ENCODE results near the gene MRPL58. TPM values are rescaled to one million over a fixed set of nuclear protein-coding genes. Genes with fewer than 3 reads are reported as not detected.

Gene MRPL58
- total RNA-seq, 1 experiment from 2014 or later = 41.9 TPM

DNA sequence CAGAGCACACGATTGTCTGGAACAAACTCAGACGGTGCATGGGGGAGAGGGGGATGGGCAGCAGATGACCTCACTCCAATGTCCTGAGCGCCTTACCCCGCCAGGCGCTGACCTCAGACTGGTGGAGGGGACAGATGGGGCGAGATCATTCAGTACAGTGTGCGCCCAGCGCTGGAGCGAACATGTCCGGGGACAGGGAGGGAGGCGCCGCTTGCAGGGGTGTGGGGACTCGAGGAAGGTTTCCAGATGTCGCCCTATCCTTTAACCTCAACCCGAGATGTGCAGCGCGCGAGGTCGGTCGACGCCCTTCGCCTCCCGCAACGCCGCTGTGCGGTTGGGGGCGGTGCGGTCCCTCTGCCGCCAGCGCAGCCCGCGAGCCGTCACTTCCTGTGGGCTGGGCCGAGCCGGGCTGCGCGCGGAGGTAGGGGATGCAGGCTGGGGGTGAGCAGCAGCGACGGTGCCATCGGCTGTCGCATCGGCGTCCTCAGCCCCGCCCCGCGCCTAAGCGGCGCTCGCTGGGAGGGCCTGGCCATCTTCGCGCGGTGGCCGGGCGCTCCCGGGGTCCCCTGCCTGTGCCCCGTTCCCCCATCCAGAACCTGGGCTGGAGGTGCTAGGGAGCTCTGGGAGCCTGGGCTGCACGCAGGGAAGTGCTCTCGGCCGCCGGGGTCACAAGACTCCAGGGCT is 30.3 kb upstream of the MRPL58 start (continued):
- TF ChIP-seq, protein P1, sequence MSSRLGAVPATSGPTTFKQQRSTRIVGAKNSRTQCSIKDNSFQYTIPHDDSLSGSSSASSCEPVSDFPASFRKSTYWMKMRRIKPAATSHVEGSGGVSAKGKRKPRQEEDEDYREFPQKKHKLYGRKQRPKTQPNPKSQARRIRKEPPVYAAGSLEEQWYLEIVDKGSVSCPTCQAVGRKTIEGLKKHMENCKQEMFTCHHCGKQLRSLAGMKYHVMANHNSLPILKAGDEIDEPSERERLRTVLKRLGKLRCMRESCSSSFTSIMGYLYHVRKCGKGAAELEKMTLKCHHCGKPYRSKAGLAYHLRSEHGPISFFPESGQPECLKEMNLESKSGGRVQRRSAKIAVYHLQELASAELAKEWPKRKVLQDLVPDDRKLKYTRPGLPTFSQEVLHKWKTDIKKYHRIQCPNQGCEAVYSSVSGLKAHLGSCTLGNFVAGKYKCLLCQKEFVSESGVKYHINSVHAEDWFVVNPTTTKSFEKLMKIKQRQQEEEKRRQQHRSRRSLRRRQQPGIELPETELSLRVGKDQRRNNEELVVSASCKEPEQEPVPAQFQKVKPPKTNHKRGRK (CRISPR knock-in tag; IDR thresholded peaks at IDR 0.05; ENCODE audit: borderline replicate concordance) = no peak
- 0 out of 2 replicates have a peak, but pooled peaks have one; percentile 84 for TF ChIP-seq KAT7 (CRISPR knock-in tag; IDR thresholded peaks at IDR 0.05; ENCODE audit: borderline replicate concordance)
- peak; percentile 87 for TF ChIP-seq ZNF232 (CRISPR knock-in tag; IDR thresholded peaks at IDR 0.05)
- TF ChIP-seq, protein P2, sequence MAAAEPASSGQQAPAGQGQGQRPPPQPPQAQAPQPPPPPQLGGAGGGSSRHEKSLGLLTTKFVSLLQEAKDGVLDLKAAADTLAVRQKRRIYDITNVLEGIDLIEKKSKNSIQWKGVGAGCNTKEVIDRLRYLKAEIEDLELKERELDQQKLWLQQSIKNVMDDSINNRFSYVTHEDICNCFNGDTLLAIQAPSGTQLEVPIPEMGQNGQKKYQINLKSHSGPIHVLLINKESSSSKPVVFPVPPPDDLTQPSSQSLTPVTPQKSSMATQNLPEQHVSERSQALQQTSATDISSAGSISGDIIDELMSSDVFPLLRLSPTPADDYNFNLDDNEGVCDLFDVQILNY (CRISPR knock-in tag; IDR thresholded peaks at IDR 0.05) = 0 out of 2 replicates have a peak, but pooled peaks have one; percentile 92
- TF ChIP-seq, protein P3, sequence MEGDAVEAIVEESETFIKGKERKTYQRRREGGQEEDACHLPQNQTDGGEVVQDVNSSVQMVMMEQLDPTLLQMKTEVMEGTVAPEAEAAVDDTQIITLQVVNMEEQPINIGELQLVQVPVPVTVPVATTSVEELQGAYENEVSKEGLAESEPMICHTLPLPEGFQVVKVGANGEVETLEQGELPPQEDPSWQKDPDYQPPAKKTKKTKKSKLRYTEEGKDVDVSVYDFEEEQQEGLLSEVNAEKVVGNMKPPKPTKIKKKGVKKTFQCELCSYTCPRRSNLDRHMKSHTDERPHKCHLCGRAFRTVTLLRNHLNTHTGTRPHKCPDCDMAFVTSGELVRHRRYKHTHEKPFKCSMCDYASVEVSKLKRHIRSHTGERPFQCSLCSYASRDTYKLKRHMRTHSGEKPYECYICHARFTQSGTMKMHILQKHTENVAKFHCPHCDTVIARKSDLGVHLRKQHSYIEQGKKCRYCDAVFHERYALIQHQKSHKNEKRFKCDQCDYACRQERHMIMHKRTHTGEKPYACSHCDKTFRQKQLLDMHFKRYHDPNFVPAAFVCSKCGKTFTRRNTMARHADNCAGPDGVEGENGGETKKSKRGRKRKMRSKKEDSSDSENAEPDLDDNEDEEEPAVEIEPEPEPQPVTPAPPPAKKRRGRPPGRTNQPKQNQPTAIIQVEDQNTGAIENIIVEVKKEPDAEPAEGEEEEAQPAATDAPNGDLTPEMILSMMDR (IDR thresholded peaks at IDR 0.05) = no peak
- TF ChIP-seq TEAD1 (CRISPR knock-in tag; IDR thresholded peaks at IDR 0.05) = peak; percentile 75
- TF ChIP-seq, protein P4, sequence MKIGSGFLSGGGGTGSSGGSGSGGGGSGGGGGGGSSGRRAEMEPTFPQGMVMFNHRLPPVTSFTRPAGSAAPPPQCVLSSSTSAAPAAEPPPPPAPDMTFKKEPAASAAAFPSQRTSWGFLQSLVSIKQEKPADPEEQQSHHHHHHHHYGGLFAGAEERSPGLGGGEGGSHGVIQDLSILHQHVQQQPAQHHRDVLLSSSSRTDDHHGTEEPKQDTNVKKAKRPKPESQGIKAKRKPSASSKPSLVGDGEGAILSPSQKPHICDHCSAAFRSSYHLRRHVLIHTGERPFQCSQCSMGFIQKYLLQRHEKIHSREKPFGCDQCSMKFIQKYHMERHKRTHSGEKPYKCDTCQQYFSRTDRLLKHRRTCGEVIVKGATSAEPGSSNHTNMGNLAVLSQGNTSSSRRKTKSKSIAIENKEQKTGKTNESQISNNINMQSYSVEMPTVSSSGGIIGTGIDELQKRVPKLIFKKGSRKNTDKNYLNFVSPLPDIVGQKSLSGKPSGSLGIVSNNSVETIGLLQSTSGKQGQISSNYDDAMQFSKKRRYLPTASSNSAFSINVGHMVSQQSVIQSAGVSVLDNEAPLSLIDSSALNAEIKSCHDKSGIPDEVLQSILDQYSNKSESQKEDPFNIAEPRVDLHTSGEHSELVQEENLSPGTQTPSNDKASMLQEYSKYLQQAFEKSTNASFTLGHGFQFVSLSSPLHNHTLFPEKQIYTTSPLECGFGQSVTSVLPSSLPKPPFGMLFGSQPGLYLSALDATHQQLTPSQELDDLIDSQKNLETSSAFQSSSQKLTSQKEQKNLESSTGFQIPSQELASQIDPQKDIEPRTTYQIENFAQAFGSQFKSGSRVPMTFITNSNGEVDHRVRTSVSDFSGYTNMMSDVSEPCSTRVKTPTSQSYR (CRISPR knock-in tag; IDR thresholded peaks at IDR 0.05) = peak; percentile 87
- TF ChIP-seq ZNF317 (CRISPR knock-in tag; IDR thresholded peaks at IDR 0.05; ENCODE audit: borderline replicate concordance, low read depth) = no peak
- TF ChIP-seq FOXJ3 (CRISPR knock-in tag; IDR thresholded peaks at IDR 0.05; ENCODE audit: borderline replicate concordance) = no peak
- no peak for TF ChIP-seq ELF4 (CRISPR knock-in tag; IDR thresholded peaks at IDR 0.05; ENCODE audit: low read depth)
- TF ChIP-seq, protein P5, sequence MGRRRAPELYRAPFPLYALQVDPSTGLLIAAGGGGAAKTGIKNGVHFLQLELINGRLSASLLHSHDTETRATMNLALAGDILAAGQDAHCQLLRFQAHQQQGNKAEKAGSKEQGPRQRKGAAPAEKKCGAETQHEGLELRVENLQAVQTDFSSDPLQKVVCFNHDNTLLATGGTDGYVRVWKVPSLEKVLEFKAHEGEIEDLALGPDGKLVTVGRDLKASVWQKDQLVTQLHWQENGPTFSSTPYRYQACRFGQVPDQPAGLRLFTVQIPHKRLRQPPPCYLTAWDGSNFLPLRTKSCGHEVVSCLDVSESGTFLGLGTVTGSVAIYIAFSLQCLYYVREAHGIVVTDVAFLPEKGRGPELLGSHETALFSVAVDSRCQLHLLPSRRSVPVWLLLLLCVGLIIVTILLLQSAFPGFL (CRISPR knock-in tag; IDR thresholded peaks at IDR 0.05; ENCODE audit: borderline replicate concordance) = no peak; the same call in 1 of the 2 replicates
- TF ChIP-seq, protein P6, sequence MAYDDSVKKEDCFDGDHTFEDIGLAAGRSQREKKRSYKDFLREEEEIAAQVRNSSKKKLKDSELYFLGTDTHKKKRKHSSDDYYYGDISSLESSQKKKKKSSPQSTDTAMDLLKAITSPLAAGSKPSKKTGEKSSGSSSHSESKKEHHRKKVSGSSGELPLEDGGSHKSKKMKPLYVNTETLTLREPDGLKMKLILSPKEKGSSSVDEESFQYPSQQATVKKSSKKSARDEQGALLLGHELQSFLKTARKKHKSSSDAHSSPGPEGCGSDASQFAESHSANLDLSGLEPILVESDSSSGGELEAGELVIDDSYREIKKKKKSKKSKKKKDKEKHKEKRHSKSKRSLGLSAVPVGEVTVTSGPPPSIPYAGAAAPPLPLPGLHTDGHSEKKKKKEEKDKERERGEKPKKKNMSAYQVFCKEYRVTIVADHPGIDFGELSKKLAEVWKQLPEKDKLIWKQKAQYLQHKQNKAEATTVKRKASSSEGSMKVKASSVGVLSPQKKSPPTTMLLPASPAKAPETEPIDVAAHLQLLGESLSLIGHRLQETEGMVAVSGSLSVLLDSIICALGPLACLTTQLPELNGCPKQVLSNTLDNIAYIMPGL (CRISPR knock-in tag; IDR thresholded peaks at IDR 0.05) = peak; percentile 87; the same call in 1 of the 2 replicates
- TF ChIP-seq, protein P7, sequence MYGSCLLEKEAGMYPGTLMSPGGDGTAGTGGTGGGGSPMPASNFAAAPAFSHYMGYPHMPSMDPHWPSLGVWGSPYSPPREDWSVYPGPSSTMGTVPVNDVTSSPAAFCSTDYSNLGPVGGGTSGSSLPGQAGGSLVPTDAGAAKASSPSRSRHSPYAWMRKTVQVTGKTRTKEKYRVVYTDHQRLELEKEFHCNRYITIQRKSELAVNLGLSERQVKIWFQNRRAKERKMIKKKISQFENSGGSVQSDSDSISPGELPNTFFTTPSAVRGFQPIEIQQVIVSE (CRISPR knock-in tag; IDR thresholded peaks at IDR 0.05; ENCODE audit: borderline replicate concordance) = no peak
- TF ChIP-seq TP53 (CRISPR knock-in tag; IDR thresholded peaks at IDR 0.05) = peak; percentile 39; the same call in 1 of the 2 replicates
- peak; percentile 88; the same call in 1 of the 2 replicates for TF ChIP-seq SP1 (CRISPR knock-in tag; conservative IDR thresholded peaks at IDR 0.05)
- no peak for TF ChIP-seq ZNF263 (CRISPR knock-in tag; IDR thresholded peaks at IDR 0.05; ENCODE audit: low read depth)
- TF ChIP-seq, protein P8, sequence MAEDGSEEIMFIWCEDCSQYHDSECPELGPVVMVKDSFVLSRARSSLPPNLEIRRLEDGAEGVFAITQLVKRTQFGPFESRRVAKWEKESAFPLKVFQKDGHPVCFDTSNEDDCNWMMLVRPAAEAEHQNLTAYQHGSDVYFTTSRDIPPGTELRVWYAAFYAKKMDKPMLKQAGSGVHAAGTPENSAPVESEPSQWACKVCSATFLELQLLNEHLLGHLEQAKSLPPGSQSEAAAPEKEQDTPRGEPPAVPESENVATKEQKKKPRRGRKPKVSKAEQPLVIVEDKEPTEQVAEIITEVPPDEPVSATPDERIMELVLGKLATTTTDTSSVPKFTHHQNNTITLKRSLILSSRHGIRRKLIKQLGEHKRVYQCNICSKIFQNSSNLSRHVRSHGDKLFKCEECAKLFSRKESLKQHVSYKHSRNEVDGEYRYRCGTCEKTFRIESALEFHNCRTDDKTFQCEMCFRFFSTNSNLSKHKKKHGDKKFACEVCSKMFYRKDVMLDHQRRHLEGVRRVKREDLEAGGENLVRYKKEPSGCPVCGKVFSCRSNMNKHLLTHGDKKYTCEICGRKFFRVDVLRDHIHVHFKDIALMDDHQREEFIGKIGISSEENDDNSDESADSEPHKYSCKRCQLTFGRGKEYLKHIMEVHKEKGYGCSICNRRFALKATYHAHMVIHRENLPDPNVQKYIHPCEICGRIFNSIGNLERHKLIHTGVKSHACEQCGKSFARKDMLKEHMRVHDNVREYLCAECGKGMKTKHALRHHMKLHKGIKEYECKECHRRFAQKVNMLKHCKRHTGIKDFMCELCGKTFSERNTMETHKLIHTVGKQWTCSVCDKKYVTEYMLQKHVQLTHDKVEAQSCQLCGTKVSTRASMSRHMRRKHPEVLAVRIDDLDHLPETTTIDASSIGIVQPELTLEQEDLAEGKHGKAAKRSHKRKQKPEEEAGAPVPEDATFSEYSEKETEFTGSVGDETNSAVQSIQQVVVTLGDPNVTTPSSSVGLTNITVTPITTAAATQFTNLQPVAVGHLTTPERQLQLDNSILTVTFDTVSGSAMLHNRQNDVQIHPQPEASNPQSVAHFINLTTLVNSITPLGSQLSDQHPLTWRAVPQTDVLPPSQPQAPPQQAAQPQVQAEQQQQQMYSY (CRISPR knock-in tag; IDR thresholded peaks at IDR 0.05) = no peak; the same call in 1 of the 2 replicates

Measured in WTC11 (cell line).